GM12878 (cell line): ENCODE data around the gene RBPJL. TPM values are rescaled to one million over a fixed set of nuclear protein-coding genes. Genes with fewer than 3 reads are reported as not detected.
A peak's percentile ranks its signal among the peaks of the same experiment; 100 is the strongest.

Experiments used
- ATAC-seq: fragments of 200-7000 bp; cut with Tn5 transposase; 3 replicates; pipeline ENCODE4 v1.9.1; 2020; ENCODE audit warnings: mild to moderate bottlenecking, moderate library complexity
- BruUV-seq: library from RNA; stranded (reverse); fragments of 400-500 nt; replicated peaks from 2 replicates; lab custom pipeline; 2021; lab: Mats Ljungman, UMichigan
- CTCF ChIA-PET: fragments of 300-600 bp; sonication (Branson Sonifier 250); formaldehyde crosslinking; extraction: SDS; loops from one replicate; lab custom pipeline; 2021; ENCODE audit warnings: inconsistent platforms; lab: Yijun Ruan, JAX
- POLR2A ChIA-PET: fragments of 350-600 bp; formaldehyde crosslinking; extraction: SDS; loops from one replicate; lab custom pipeline; 2021; ENCODE audit warnings: inconsistent platforms; lab: Charles Lee
- RAD21 ChIA-PET: fragments of 300-600 bp; sonication (Branson Sonifier 250); formaldehyde crosslinking; loops from one replicate; lab custom pipeline; 2023; ENCODE audit warnings: antibody characterized with exemption; ENCODE audit not compliant: unreplicated experiment; lab: Charles Lee
- SMC1A ChIA-PET: fragments of 300-600 bp; sonication (Branson Sonifier 250); formaldehyde crosslinking; loops from one replicate; lab custom pipeline; 2023; ENCODE audit not compliant: unreplicated experiment, uncharacterized antibody; lab: Charles Lee
- DNase-seq: peaks from one replicate; pipeline ENCODE4 v3.0.0-alpha.2; 2011; ENCODE audit warnings: low read depth, low spot score
- FAIRE-seq: peaks from 3 replicates; lab custom pipeline; 2011; peaks lifted over from hg19 to GRCh38; lab: Jason Lieb, UNC
- H2AFZ ChIP-seq: 2 replicates; pipeline ENCODE4 v1.6.0; 2011; ENCODE audit warnings: low read depth, low read length, control low read depth; ENCODE audit not compliant: control insufficient read depth
- H3K27ac ChIP-seq: 2 replicates; pipeline ENCODE4 v1.5.1; 2011; ENCODE audit warnings: control low read depth; ENCODE audit not compliant: control insufficient read depth, insufficient read depth
- H3K27me3 ChIP-seq, 2 experiments: replicated peaks in 1 of 2; 2 replicates each; pipeline versions ENCODE4 v1.6.0 to v1.6.1; 2011; ENCODE audit warnings: low read length in 1 of 2; ENCODE audit not compliant: control insufficient read depth in 2 of 2, insufficient read depth in 2 of 2
- H3K36me3 ChIP-seq, 2 experiments: 2 replicates each; pipeline ENCODE4 v1.5.1; 2011; ENCODE audit warnings: low read length in 1 of 2; ENCODE audit not compliant: control insufficient read depth in 2 of 2, insufficient read depth in 2 of 2
- H3K4me1 ChIP-seq: 2 replicates; pipeline ENCODE4 v1.6.1; 2011; ENCODE audit warnings: mild to moderate bottlenecking, low read length, moderate library complexity, mixed read lengths; ENCODE audit not compliant: control insufficient read depth, insufficient read depth
- H3K4me2 ChIP-seq: 2 replicates; pipeline ENCODE4 v1.6.0; 2011; ENCODE audit warnings: control low read depth; ENCODE audit not compliant: control insufficient read depth, insufficient read depth
- H3K4me3 ChIP-seq: fragments of 200-600 bp; sonication (generic); 2 replicates; pipeline ENCODE4 v1.5.1; 2016
- H3K79me2 ChIP-seq: 2 replicates; pipeline ENCODE4 v1.6.0; 2011; ENCODE audit warnings: low read length; ENCODE audit not compliant: control insufficient read depth, insufficient read depth
- H3K9ac ChIP-seq: 2 replicates; pipeline ENCODE4 v1.8.0; 2011; ENCODE audit warnings: low read length, control low read depth, mixed read lengths; ENCODE audit not compliant: control insufficient read depth, insufficient read depth
- H3K9me3 ChIP-seq: replicated peaks from 3 replicates; pipeline ENCODE4 v1.5.1; 2011; ENCODE audit warnings: mild to moderate bottlenecking, low read length; ENCODE audit not compliant: control insufficient read depth, insufficient read depth
- H4K20me1 ChIP-seq: 2 replicates; pipeline ENCODE4 v1.6.0; 2011; ENCODE audit not compliant: control insufficient read depth, insufficient read depth
- ATF7 ChIP-seq: fragments of 450-650 bp; IDR thresholded peaks from 2 replicates; pipeline ENCODE4 v1.6.1; 2016; ENCODE audit warnings: low read depth, mild to moderate bottlenecking
- MYC ChIP-seq: IDR thresholded peaks from 2 replicates; pipeline ENCODE4 v1.6.1; 2011; ENCODE audit warnings: mild to moderate bottlenecking, low read length, moderate library complexity, inconsistent platforms; ENCODE audit not compliant: insufficient read depth, insufficient replicate concordance, insufficient read length, severe bottlenecking
- NR2C1 ChIP-seq: fragments of 450-650 bp; IDR thresholded peaks from 2 replicates; pipeline ENCODE4 v1.6.1; 2017; ENCODE audit warnings: antibody characterized with exemption, mild to moderate bottlenecking, moderate library complexity
- SMAD1 ChIP-seq: fragments of 450-650 bp; IDR thresholded peaks from 2 replicates; pipeline ENCODE4 v1.6.1; 2018; ENCODE audit warnings: mild to moderate bottlenecking, low read depth; ENCODE audit not compliant: partially characterized antibody
- WGBS: methylation state at CpG from one replicate; pipeline ENCODE4 v1.1.6; 2016; ENCODE audit warnings: low lambda C conversion rate; ENCODE audit not compliant: insufficient replicate concordance, insufficient coverage; ENCODE audit errors: missing lambda C conversion rate; 5-methylcytosine and 5-hydroxymethylcytosine counted together
- in situ Hi-C: fragments of 300-500 bp; cut with MboI; formaldehyde crosslinking; loops from 9 replicates; pipeline ENCODE4 v1.14.3; 2018; ENCODE audit warnings: mixed read lengths
- intact Hi-C: fragments of 100-400 bp; cut with micrococcal nuclease; formaldehyde crosslinking; loops from one replicate; pipeline ENCODE4 v1.14.2; 2022; ENCODE audit not compliant: unreplicated experiment
- polyA plus RNA-seq, 11 experiments: library from polyadenylated mRNA; depleted of rRNA in 4 of 11; unstranded in 6 of 11; stranded (reverse) in 5 of 11; fragments of >200 nt; fragmentation: Nextera tagmentation in 4 of 11; fragmentation: Illumina TruSeq in 1 of 11; extraction: Ambion mirVana in 4 of 11; extraction: Trizol in 1 of 11; gene quantifications; 1 replicate in 1 of 11; 2 replicates in 10 of 11; pipeline versions ENCODE4 v1.2.1 to v1.2.3, GENCODE V29; 2011 to 2016; ENCODE audit warnings: inconsistent platforms in 2 of 11, missing spikeins in 2 of 11, low read depth in 1 of 11
- total RNA-seq, 4 experiments: library from RNA; depleted of rRNA in 3 of 4; stranded (reverse); fragments of >200 nt in 3 of 4; fragmentation: Illumina TruSeq in 1 of 4; extraction: Trizol in 1 of 4; gene quantifications; 2 replicates each; pipeline versions ENCODE4 v1.2.1 to v1.2.3, GENCODE V29; 2013 to 2021
- TF ChIP-seq, protein P1 (sequence below): fragments of 450-650 bp; IDR thresholded peaks from 2 replicates; pipeline ENCODE4 v1.6.1; 2017; ENCODE audit warnings: mild to moderate bottlenecking
- TF ChIP-seq, protein P2 (sequence below): IDR thresholded peaks from 2 replicates; pipeline ENCODE4 v1.6.1; 2011; ENCODE audit warnings: low read depth, mild to moderate bottlenecking, low read length, moderate library complexity, borderline replicate concordance; ENCODE audit errors: extremely low read depth

RBPJL gene
- total and polyA plus RNA-seq, 10 of the 15 experiments (the other 5 are each of a cell fraction or from before 2014, with no cell fraction given): 0.18 TPM; not detected in 9

DNA sequence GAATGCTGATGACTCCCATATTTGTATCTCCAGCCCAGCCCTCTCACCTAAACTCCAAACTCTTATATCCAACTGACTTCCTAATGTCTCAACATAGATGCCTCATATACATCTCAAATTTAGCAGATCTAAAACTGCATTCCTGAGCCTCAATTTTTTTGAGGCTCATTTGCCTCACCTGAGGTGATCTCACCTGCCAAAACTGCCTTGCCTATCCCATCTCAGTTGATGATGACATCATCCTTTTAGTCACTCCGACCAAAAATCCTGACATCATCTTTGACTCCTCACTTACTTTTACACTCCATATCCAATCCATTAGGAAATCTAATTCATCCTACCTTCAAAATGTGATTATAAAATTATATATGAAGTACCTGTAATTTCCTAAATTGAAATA, 26.6 kb upstream of the RBPJL start:
- ChIA-PET RAD21 (no interaction called here), CTCF (interaction anchor here (1.0 to 1.9 kb wide), 2 partner anchors 11 to 14 kb away, joined by 3 to 7 read pairs; no protein-coding TSS in a partner anchor), SMC1A (interaction anchor here (0.6 kb wide), 1 partner anchor 25 kb away, joined by 3 read pairs; the partner anchor contains the start of gene SLPI), POLR2A (no interaction called here)
- no peaks in the 10 kb centered on the region for H4K20me1 ChIP-seq
- in situ Hi-C loops: no loop called here
- peaks cover 2 to 4% of the 10 kb centered on the region in 2 experiments for H3K27me3 ChIP-seq
- FAIRE-seq (no peak), ATAC-seq (no peak), DNase-seq (no peak)
- H3K4me2 ChIP-seq: no peak overlapping the region
- no peaks in the 10 kb centered on the region for H3K36me3 ChIP-seq
- H3K4me1 ChIP-seq: no peaks in the 10 kb centered on the region
- no peak overlapping the region for H3K4me3 ChIP-seq
- H3K27ac ChIP-seq: no peak overlapping the region
- no peak overlapping the region for H2AFZ ChIP-seq
- TF ChIP-seq SMAD1: no peak
- no peak for TF ChIP-seq MYC
- no peak for TF ChIP-seq NR2C1
- 0 out of 2 replicates have a peak, but pooled peaks have one; percentile 25 for TF ChIP-seq ATF7
- TF ChIP-seq, protein P1, sequence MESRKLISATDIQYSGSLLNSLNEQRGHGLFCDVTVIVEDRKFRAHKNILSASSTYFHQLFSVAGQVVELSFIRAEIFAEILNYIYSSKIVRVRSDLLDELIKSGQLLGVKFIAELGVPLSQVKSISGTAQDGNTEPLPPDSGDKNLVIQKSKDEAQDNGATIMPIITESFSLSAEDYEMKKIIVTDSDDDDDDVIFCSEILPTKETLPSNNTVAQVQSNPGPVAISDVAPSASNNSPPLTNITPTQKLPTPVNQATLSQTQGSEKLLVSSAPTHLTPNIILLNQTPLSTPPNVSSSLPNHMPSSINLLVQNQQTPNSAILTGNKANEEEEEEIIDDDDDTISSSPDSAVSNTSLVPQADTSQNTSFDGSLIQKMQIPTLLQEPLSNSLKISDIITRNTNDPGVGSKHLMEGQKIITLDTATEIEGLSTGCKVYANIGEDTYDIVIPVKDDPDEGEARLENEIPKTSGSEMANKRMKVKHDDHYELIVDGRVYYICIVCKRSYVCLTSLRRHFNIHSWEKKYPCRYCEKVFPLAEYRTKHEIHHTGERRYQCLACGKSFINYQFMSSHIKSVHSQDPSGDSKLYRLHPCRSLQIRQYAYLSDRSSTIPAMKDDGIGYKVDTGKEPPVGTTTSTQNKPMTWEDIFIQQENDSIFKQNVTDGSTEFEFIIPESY: no peak
- TF ChIP-seq, protein P2, sequence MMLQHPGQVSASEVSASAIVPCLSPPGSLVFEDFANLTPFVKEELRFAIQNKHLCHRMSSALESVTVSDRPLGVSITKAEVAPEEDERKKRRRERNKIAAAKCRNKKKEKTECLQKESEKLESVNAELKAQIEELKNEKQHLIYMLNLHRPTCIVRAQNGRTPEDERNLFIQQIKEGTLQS: no peak
- H3K79me2 ChIP-seq: no peaks in the 10 kb centered on the region
- H3K9me3 ChIP-seq: no peaks in the 10 kb centered on the region
- no peak overlapping the region for H3K9ac ChIP-seq
- no TSS peak for BruUV-seq
- 0% methylated on average over 1 of the region's 1 CpG for WGBS
- intact Hi-C loops: no loop called here
